ENCODE results near the gene FGA.

Gene FGA

GRCh38 chr4:154559141-154559493 lies 31.4 kb downstream of the FGA start:
- Histone ChIP-seq H3K27me3 (ENCODE audit: insufficient read depth, insufficient read length) (no peaks in the 10 kb centered on the region), H3K9ac (ENCODE audit: insufficient read length, low read depth) (no peak overlapping the region), H3K9me3 (ENCODE audit: insufficient read depth, low read length) (no peaks in the 10 kb centered on the region), H3K4me3 (ENCODE audit: insufficient read length, low read depth) (no peak overlapping the region), H3K4me1 (ENCODE audit: insufficient read depth, insufficient read length) (no peaks in the 10 kb centered on the region), H3K36me3 (ENCODE audit: insufficient read depth, insufficient read length, low read length) (no peaks in the 10 kb centered on the region)
- TF ChIP-seq ZNF274 (IDR thresholded peaks at IDR 0.05; ENCODE audit: low read depth, low read length), result no peak
- TF ChIP-seq YY1 (IDR thresholded peaks at IDR 0.05; ENCODE audit: insufficient read depth, insufficient read length), result no peak
- no peak for TF ChIP-seq SUZ12 (IDR thresholded peaks at IDR 0.05; ENCODE audit: extremely low read depth, insufficient read depth, insufficient read length)
- no peak for DNase-seq (ENCODE audit: low read depth, low spot score)

GRCh38 chr4:154551872-154552686 lies 38.5 kb downstream of the FGA start:
- H3K36me3 ChIP-seq (ENCODE audit: insufficient read depth, insufficient read length, low read length), result peaks cover 12% of the 10 kb centered on the region
- no peaks in the 10 kb centered on the region for H3K4me1 ChIP-seq (ENCODE audit: insufficient read depth, insufficient read length)
- no peaks in the 10 kb centered on the region for H3K9me3 ChIP-seq (ENCODE audit: insufficient read depth, low read length)
- DNase-seq (ENCODE audit: low read depth, low spot score), result peak; percentile 54
- no peaks in the 10 kb centered on the region for H3K27me3 ChIP-seq (ENCODE audit: insufficient read depth, insufficient read length)
- no peak for TF ChIP-seq YY1 (IDR thresholded peaks at IDR 0.05; ENCODE audit: insufficient read depth, insufficient read length)
- no peak for TF ChIP-seq SUZ12 (IDR thresholded peaks at IDR 0.05; ENCODE audit: extremely low read depth, insufficient read depth, insufficient read length)
- no peak for TF ChIP-seq ZNF274 (IDR thresholded peaks at IDR 0.05; ENCODE audit: low read depth, low read length)
- no peak overlapping the region for H3K9ac ChIP-seq (ENCODE audit: insufficient read length, low read depth)
- no peak overlapping the region for H3K4me3 ChIP-seq (ENCODE audit: insufficient read length, low read depth)

GRCh38 chr4:154549894-154550790 lies 40.4 kb downstream of the FGA start, which contains the start of gene PLRG1:
TSS of gene PLRG1 (minus strand) at chr4:154550400. CDS start at chr4:154550308, 92 bp downstream.
- no peaks in the 10 kb centered on the region for H3K4me1 ChIP-seq (ENCODE audit: insufficient read depth, insufficient read length)
- peak within 1 kb of the TSS; percentile 78 for H3K4me3 ChIP-seq (ENCODE audit: insufficient read length, low read depth)
- DNase-seq (ENCODE audit: low read depth, low spot score), result peak; percentile 89
- TF ChIP-seq SUZ12 (IDR thresholded peaks at IDR 0.05; ENCODE audit: extremely low read depth, insufficient read depth, insufficient read length) (no peak), YY1 (IDR thresholded peaks at IDR 0.05; ENCODE audit: insufficient read depth, insufficient read length) (no peak)
- no peaks in the 10 kb centered on the region for H3K27me3 ChIP-seq (ENCODE audit: insufficient read depth, insufficient read length)
- H3K9me3 ChIP-seq (ENCODE audit: insufficient read depth, low read length), result no peaks in the 10 kb centered on the region
- peaks cover 30% of the 10 kb centered on the region for H3K36me3 ChIP-seq (ENCODE audit: insufficient read depth, insufficient read length, low read length)
- H3K9ac ChIP-seq (ENCODE audit: insufficient read length, low read depth), result peak within 1 kb of the TSS; percentile 81

- Histone ChIP-seq H3K4me1 (ENCODE audit: insufficient read depth, insufficient read length) (no peaks in the 10 kb centered on the region), H3K9me3 (ENCODE audit: insufficient read depth, low read length) (no peaks in the 10 kb centered on the region), H3K9ac (ENCODE audit: insufficient read length, low read depth) (no peak overlapping the region), H3K4me3 (ENCODE audit: insufficient read length, low read depth) (no peak overlapping the region), H3K27me3 (ENCODE audit: insufficient read depth, insufficient read length) (no peaks in the 10 kb centered on the region), H3K36me3 (ENCODE audit: insufficient read depth, insufficient read length, low read length) (peaks cover 71% of the 10 kb centered on the region)
- TF ChIP-seq SUZ12 (IDR thresholded peaks at IDR 0.05; ENCODE audit: extremely low read depth, insufficient read depth, insufficient read length), result no peak
- TF ChIP-seq ZNF274 (IDR thresholded peaks at IDR 0.05; ENCODE audit: low read depth, low read length), result no peak
- no peak for TF ChIP-seq YY1 (IDR thresholded peaks at IDR 0.05; ENCODE audit: insufficient read depth, insufficient read length)
- no peak for DNase-seq (ENCODE audit: low read depth, low spot score)
Observed at GRCh38 chr4:154545689-154546088, 44.9 kb downstream of the FGA start.

- DNase-seq (ENCODE audit: low read depth, low spot score), result no peak
- Histone ChIP-seq H3K9me3 (ENCODE audit: insufficient read depth, low read length) (no peaks in the 10 kb centered on the region), H3K4me3 (ENCODE audit: insufficient read length, low read depth) (no peak overlapping the region), H3K36me3 (ENCODE audit: insufficient read depth, insufficient read length, low read length) (peaks cover 91% of the 10 kb centered on the region), H3K4me1 (ENCODE audit: insufficient read depth, insufficient read length) (no peaks in the 10 kb centered on the region), H3K27me3 (ENCODE audit: insufficient read depth, insufficient read length) (no peaks in the 10 kb centered on the region), H3K9ac (ENCODE audit: insufficient read length, low read depth) (no peak overlapping the region)
- TF ChIP-seq SUZ12 (IDR thresholded peaks at IDR 0.05; ENCODE audit: extremely low read depth, insufficient read depth, insufficient read length) (no peak), YY1 (IDR thresholded peaks at IDR 0.05; ENCODE audit: insufficient read depth, insufficient read length) (no peak), ZNF274 (IDR thresholded peaks at IDR 0.05; ENCODE audit: low read depth, low read length) (no peak)
Observed at GRCh38 chr4:154542271-154542879, 48.2 kb downstream of the FGA start.
